Measurements from ENCODE around the gene SLAMF8. TPM values are rescaled to one million over a fixed set of nuclear protein-coding genes. Genes with fewer than 3 reads are reported as not detected.

SLAMF8 gene
- total and polyA plus RNA-seq, 10 donors, result 12.9 to 40.0 (median 18.7) TPM

DNA sequence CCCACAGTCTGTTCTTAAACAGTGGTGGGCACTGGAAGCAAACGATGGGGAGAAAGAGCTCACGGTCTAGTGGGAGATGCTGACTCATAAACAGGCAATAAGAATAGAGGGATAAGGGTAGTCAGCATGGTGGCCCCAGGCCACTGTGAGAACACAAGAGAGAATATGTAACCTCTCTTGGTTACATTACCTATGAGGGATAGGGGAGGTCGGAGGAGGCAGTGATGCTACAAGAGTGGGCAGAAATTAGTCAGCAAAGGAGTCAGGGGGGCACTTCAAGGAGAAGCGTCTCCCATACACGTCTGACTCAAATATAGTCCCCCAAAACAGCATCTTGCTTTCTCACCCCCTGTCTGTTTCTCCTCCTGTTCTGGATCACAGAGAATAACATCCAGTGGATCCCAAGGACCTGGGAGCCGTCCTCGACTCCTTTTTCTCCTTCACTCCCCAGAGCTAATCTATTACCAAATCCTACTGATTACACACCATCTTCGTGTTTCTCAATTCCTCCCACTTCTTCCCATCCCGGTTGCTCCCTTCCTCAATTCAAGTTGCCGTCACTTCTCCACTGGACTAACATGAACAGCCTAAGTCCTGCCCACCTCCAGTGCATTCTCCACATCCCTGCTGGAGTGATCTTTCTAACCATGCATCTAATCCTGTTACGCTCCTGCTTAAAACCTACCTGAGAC is 2.1 kb downstream of the SLAMF8 start:
- H3K4me3 ChIP-seq, result peak overlapping the region in 4 of 8 donors; percentile 14 to 56 (median 26)
- no peak for TF ChIP-seq POLR2AphosphoS5 (IDR thresholded peaks at IDR 0.05)
- TF ChIP-seq POLR2A (IDR thresholded peaks at IDR 0.05), result no peak
- TF ChIP-seq, protein P1, sequence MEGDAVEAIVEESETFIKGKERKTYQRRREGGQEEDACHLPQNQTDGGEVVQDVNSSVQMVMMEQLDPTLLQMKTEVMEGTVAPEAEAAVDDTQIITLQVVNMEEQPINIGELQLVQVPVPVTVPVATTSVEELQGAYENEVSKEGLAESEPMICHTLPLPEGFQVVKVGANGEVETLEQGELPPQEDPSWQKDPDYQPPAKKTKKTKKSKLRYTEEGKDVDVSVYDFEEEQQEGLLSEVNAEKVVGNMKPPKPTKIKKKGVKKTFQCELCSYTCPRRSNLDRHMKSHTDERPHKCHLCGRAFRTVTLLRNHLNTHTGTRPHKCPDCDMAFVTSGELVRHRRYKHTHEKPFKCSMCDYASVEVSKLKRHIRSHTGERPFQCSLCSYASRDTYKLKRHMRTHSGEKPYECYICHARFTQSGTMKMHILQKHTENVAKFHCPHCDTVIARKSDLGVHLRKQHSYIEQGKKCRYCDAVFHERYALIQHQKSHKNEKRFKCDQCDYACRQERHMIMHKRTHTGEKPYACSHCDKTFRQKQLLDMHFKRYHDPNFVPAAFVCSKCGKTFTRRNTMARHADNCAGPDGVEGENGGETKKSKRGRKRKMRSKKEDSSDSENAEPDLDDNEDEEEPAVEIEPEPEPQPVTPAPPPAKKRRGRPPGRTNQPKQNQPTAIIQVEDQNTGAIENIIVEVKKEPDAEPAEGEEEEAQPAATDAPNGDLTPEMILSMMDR (IDR thresholded peaks at IDR 0.05 in 8 of 11, conservative IDR thresholded peaks at IDR 0.05 in 3 of 11), result no peak

DNA sequence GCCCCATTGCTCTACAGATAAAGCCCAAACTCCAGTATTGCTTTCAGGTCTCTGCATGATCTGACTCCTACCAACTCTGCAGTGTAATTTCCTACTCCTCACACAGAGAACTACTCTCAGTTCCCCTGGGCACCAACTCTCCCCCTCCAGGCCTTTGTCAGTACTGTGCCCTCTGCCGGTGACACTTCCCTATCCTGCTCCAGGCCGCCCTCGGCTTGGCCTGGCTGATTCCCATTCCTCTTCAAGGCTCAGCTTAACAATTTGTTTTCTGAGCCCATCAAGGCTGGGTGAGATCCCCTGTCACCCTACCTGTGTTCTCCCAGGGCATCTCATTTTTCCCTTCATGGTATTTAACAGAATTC is 2.6 kb downstream of the SLAMF8 start:
- intact Hi-C loops (cut with DNase I; ENCODE audit: low total_unique reads), result no loop called here
- TF ChIP-seq POLR2AphosphoS5 (IDR thresholded peaks at IDR 0.05), result no peak
- TF ChIP-seq POLR2A (IDR thresholded peaks at IDR 0.05), result no peak
- TF ChIP-seq, protein P1 (IDR thresholded peaks at IDR 0.05 in 8 of 11, conservative IDR thresholded peaks at IDR 0.05 in 3 of 11), result peak; percentile 23 to 77 (median 64)
- H3K9me3 ChIP-seq, result no peaks in the 10 kb centered on the region
- 13 to 38% (median 19%) methylated on average over 3 of the region's 3 CpGs for WGBS, 5 donors
- no peaks in the 10 kb centered on the region for H3K27me3 ChIP-seq (replicated peaks in 1 of 7)
- H3K27ac ChIP-seq, result peak overlapping the region in 3 of 8 donors; percentile 26 to 75 (median 32)
- peaks cover 0 to 14% (median 0%) of the 10 kb centered on the region in 6 donors for H3K36me3 ChIP-seq
- peak overlapping the region in 1 of 8 donors; percentile 56 for H3K4me3 ChIP-seq
- peak; percentile 83 for DNase-seq
- H3K4me1 ChIP-seq, result peaks cover 15 to 62% (median 55%) of the 10 kb centered on the region in 6 donors

More for the DNA sequence above, 2.1 kb downstream of the SLAMF8 start:
- Histone ChIP-seq H3K27me3 (replicated peaks in 1 of 7) (no peaks in the 10 kb centered on the region), H3K4me1 (peaks cover 15 to 66% (median 55%) of the 10 kb centered on the region in 6 donors), H3K27ac (peak overlapping the region in 3 of 8 donors; percentile 26 to 75 (median 32)), H3K36me3 (peaks cover 0 to 10% (median 0%) of the 10 kb centered on the region in 6 donors), H3K9me3 (no peaks in the 10 kb centered on the region)
- 60 to 82% (median 66%) methylated on average over 11 of the region's 11 CpGs for WGBS, 5 donors
- intact Hi-C loops (cut with DNase I; ENCODE audit: low total_unique reads), result no loop called here
- DNase-seq, result no peak

GRCh38 chr1:159829822-159830465 is 3.3 kb downstream of the SLAMF8 start:
- intact Hi-C loops (cut with DNase I; ENCODE audit: low total_unique reads), result no loop called here
- WGBS, 5 donors, result 78 to 94% (median 89%) methylated on average over 9 to 18 of the region's 18 CpGs
- Histone ChIP-seq H3K9me3 (no peaks in the 10 kb centered on the region), H3K36me3 (peaks cover 0 to 21% (median 0%) of the 10 kb centered on the region in 6 donors), H3K27me3 (replicated peaks in 1 of 7) (no peaks in the 10 kb centered on the region), H3K4me3 (no peak overlapping the region), H3K4me1 (peaks cover 15 to 56% (median 52%) of the 10 kb centered on the region in 6 donors), H3K27ac (peak overlapping the region in 1 of 8 donors; percentile 8)
- no peak for DNase-seq
- TF ChIP-seq POLR2A (IDR thresholded peaks at IDR 0.05) (no peak), POLR2AphosphoS5 (IDR thresholded peaks at IDR 0.05) (no peak)
- TF ChIP-seq, protein P1 (IDR thresholded peaks at IDR 0.05 in 8 of 11, conservative IDR thresholded peaks at IDR 0.05 in 3 of 11), result no peak

GRCh38 chr1:159830722-159831121 is 4.0 kb downstream of the SLAMF8 start:
- intact Hi-C loops (cut with DNase I; ENCODE audit: low total_unique reads), result no loop called here
- WGBS, 5 donors, result 84 to 87% (median 86%) methylated on average over 8 of the region's 8 CpGs
- Histone ChIP-seq H3K4me1 (peaks cover 15 to 48% (median 44%) of the 10 kb centered on the region in 6 donors), H3K27me3 (replicated peaks in 1 of 7) (no peaks in the 10 kb centered on the region), H3K4me3 (no peak overlapping the region), H3K9me3 (no peaks in the 10 kb centered on the region), H3K27ac (no peak overlapping the region), H3K36me3 (peaks cover 0 to 28% (median 0%) of the 10 kb centered on the region in 6 donors)
- TF ChIP-seq POLR2AphosphoS5 (IDR thresholded peaks at IDR 0.05) (no peak), POLR2A (IDR thresholded peaks at IDR 0.05) (no peak)
- TF ChIP-seq, protein P1 (IDR thresholded peaks at IDR 0.05 in 8 of 11, conservative IDR thresholded peaks at IDR 0.05 in 3 of 11), result no peak
- DNase-seq, result no peak
